Measurements from ENCODE around the gene MCM6. TPM values are rescaled to one million over a fixed set of nuclear protein-coding genes. Genes with fewer than 3 reads are reported as not detected.
"Not testable (repeated sequence)": the region's sequence is repeated elsewhere in the genome, so short reads cannot be mapped to it uniquely, and the experiment has no call there.

The MCM6 gene
- total RNA-seq, 1 experiment from 2014 or later, result 44.1 TPM

GRCh38 chr2:135893374-135893794 is 17.1 kb upstream of the MCM6 start:
- TF ChIP-seq CTCF (IDR thresholded peaks at IDR 0.05; ENCODE audit: unreplicated experiment), result no peak
- no peaks in the 10 kb centered on the region for H3K4me1 Mint-ChIP-seq (ENCODE audit: low read depth, unreplicated experiment)
- no peaks in the 10 kb centered on the region for H3K27me3 Mint-ChIP-seq (ENCODE audit: unreplicated experiment)
- no peaks in the 10 kb centered on the region for H3K9me3 Mint-ChIP-seq (ENCODE audit: low read depth, unreplicated experiment)
- CTCF ChIA-PET, result no interaction called here
- intact Hi-C loops (cut with micrococcal nuclease; ENCODE audit: unreplicated experiment), result no loop called here
- no peak for DNase-seq
- no peak overlapping the region for H3K4me3 Mint-ChIP-seq (ENCODE audit: low read depth, unreplicated experiment)
- no peak overlapping the region for H3K27ac Mint-ChIP-seq (ENCODE audit: unreplicated experiment)
- BruUV-seq (replicated peaks), result no TSS peak
- H3K36me3 Mint-ChIP-seq (ENCODE audit: insufficient read depth, unreplicated experiment), result no peaks in the 10 kb centered on the region

DNA sequence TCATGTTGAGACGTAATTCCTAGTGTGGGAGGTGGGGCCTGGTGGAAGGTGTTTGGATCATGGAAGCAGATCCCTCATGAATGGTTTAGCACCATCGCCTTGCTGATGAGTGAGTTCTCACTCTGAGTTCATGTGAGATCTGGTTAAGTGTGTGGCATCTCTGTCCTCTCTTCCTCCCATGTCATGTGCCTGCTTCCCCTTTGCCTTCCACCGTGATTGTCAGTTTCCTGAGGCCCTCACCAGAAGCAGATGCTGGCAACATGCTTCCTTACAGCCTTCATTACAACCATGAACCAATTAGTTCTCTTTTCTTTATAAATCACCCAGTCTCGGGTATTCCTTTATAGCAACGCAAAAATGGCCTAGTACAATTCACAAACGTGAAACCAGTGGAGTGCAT is 14.6 kb upstream of the MCM6 start:
- no peaks in the 10 kb centered on the region for H3K4me1 Mint-ChIP-seq (ENCODE audit: low read depth, unreplicated experiment)
- H3K27ac Mint-ChIP-seq (ENCODE audit: unreplicated experiment), result no peak overlapping the region
- no TSS peak for BruUV-seq (replicated peaks)
- DNase-seq, result no peak
- no peaks in the 10 kb centered on the region for H3K27me3 Mint-ChIP-seq (ENCODE audit: unreplicated experiment)
- CTCF ChIA-PET, result no interaction called here
- H3K9me3 Mint-ChIP-seq (ENCODE audit: low read depth, unreplicated experiment), result peaks cover 4% of the 10 kb centered on the region
- TF ChIP-seq CTCF (IDR thresholded peaks at IDR 0.05; ENCODE audit: unreplicated experiment), result no peak
- intact Hi-C loops (cut with micrococcal nuclease; ENCODE audit: unreplicated experiment), result no loop called here
- no peak overlapping the region for H3K4me3 Mint-ChIP-seq (ENCODE audit: low read depth, unreplicated experiment)
- H3K36me3 Mint-ChIP-seq (ENCODE audit: insufficient read depth, unreplicated experiment), result no peaks in the 10 kb centered on the region

- TF ChIP-seq CTCF (IDR thresholded peaks at IDR 0.05; ENCODE audit: unreplicated experiment), result no peak
- no peak overlapping the region for H3K4me3 Mint-ChIP-seq (ENCODE audit: low read depth, unreplicated experiment)
- peaks cover 4% of the 10 kb centered on the region for H3K9me3 Mint-ChIP-seq (ENCODE audit: low read depth, unreplicated experiment)
- no peaks in the 10 kb centered on the region for H3K27me3 Mint-ChIP-seq (ENCODE audit: unreplicated experiment)
- intact Hi-C loops (cut with micrococcal nuclease; ENCODE audit: unreplicated experiment), result no loop called here
- CTCF ChIA-PET, result no interaction called here
- no peaks in the 10 kb centered on the region for H3K36me3 Mint-ChIP-seq (ENCODE audit: insufficient read depth, unreplicated experiment)
- no peak for DNase-seq
- H3K4me1 Mint-ChIP-seq (ENCODE audit: low read depth, unreplicated experiment), result no peaks in the 10 kb centered on the region
- H3K27ac Mint-ChIP-seq (ENCODE audit: unreplicated experiment), result no peak overlapping the region
- no TSS peak for BruUV-seq (replicated peaks)
These were observed 13.9 kb upstream of the MCM6 start for GRCh38 chr2:135890149-135890548.

DNA sequence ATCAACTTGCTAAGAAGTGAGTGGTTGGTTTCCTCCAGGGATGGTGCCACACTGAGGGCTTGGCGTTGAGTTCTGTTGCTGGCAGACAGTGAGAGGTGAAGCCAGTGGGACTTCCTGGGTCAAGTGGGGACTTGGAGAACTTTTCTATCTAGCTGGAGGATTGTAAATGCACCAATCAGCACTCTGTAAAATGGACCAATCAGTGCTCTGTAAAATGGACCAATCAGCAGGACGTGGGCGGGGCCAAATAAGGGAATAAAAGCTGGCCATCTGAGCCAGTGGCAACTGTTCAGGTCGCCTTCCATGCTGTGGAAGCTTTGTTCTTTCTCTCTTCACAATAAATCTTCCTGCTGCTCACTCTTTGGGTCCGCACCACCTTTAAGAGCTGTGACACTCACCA is 12.3 kb upstream of the MCM6 start:
- H3K36me3 Mint-ChIP-seq (ENCODE audit: insufficient read depth, unreplicated experiment); H3K4me1 Mint-ChIP-seq (ENCODE audit: low read depth, unreplicated experiment); intact Hi-C loops (cut with micrococcal nuclease; ENCODE audit: unreplicated experiment); H3K9me3 Mint-ChIP-seq (ENCODE audit: low read depth, unreplicated experiment); H3K27me3 Mint-ChIP-seq (ENCODE audit: unreplicated experiment); DNase-seq; BruUV-seq (replicated peaks); H3K4me3 Mint-ChIP-seq (ENCODE audit: low read depth, unreplicated experiment); CTCF ChIA-PET; H3K27ac Mint-ChIP-seq (ENCODE audit: unreplicated experiment): not testable (repeated sequence)

DNA sequence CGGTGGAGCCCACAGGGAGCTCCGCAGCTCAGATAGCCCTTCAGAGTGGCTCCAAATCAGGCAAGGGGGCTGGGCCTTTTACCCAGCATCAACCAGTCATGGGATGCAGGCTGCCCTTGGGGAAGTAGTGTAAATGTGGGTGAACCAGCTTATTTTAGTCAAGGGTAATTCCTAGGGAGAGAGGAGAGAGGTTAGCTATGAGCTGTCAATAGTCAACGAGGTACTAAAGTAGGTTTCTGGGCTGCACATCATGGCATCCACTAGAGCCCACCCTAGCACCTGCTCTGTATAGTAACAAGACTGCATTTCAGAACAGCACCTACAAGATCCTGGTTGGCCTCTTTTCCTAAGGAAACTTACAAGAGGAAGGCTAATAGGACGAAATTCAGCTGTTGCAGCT is 9.5 kb upstream of the MCM6 start:
- no peaks in the 10 kb centered on the region for H3K36me3 Mint-ChIP-seq (ENCODE audit: insufficient read depth, unreplicated experiment)
- no peak overlapping the region for H3K4me3 Mint-ChIP-seq (ENCODE audit: low read depth, unreplicated experiment)
- intact Hi-C loops (cut with micrococcal nuclease; ENCODE audit: unreplicated experiment), result no loop called here
- no peak overlapping the region for H3K27ac Mint-ChIP-seq (ENCODE audit: unreplicated experiment)
- no peak for TF ChIP-seq CTCF (IDR thresholded peaks at IDR 0.05; ENCODE audit: unreplicated experiment)
- no TSS peak for BruUV-seq (replicated peaks)
- no peaks in the 10 kb centered on the region for H3K4me1 Mint-ChIP-seq (ENCODE audit: low read depth, unreplicated experiment)
- peaks cover 4% of the 10 kb centered on the region for H3K9me3 Mint-ChIP-seq (ENCODE audit: low read depth, unreplicated experiment)
- CTCF ChIA-PET, result interaction anchor here (0.6 kb wide), 1 partner anchor 91 kb away, joined by 7 read pairs; no protein-coding TSS in a partner anchor
- no peak for DNase-seq
- no peaks in the 10 kb centered on the region for H3K27me3 Mint-ChIP-seq (ENCODE audit: unreplicated experiment)
